Measurements from ENCODE around the gene IQCH. TPM values are rescaled to one million over a fixed set of nuclear protein-coding genes. Genes with fewer than 3 reads are reported as not detected.
A peak's percentile ranks its signal among the peaks of the same experiment; 100 is the strongest.

Gene IQCH
- total RNA-seq, 1 experiment from 2014 or later, result 1.9 TPM

DNA sequence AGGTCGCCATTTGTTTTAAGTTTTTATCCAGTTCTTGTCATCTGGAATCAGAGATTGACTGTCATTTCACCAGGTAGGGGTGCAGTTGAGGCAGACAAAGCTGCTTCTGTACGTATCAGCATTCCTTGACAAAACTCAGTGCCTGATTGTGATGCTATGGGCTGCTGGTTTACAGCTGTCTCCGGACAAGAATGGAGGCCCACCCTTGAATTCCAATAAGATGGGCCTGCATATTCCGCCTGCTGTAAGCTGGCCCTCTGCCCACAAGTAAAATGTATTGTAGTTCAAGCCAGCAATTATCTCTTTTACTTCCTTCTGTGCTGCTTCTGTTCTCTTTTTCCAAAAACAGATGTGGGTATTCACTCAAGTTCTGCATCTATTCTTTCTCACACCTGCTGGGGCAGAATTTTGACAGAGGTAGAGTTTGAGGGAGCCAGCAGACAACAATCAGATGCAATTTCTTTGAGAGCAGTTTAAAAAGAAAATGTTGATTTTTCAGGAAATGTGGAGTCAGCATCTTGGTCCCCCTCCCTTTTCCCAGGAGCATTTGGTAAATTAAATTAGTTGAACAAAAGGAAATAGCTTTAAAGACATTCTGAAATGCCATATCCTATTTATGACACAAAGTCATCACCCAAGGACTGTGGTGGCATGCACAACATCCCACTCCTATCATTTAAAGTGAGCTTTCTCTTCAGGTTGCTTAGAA, 53.5 kb downstream of the IQCH start:
- Mint-ChIP-seq H3K9me3 (no peaks in the 10 kb centered on the region), H3K27me3 (ENCODE audit: low read depth) (no peaks in the 10 kb centered on the region), H3K27ac (no peak overlapping the region), H3K36me3 (no peaks in the 10 kb centered on the region), H3K4me1 (peaks cover 7% of the 10 kb centered on the region), H3K4me3 (no peak overlapping the region)
- ChIA-PET CTCF (interaction anchor here (0.7 to 2.2 kb wide), 5 partner anchors 68 to 402 kb away, joined by 3 to 6 read pairs (median 3); no protein-coding TSS in a partner anchor), POLR2A (no interaction called here)
- peak; percentile 46; the same call in 1 of the 2 replicates for ATAC-seq
- DNase-seq (ENCODE audit: low spot score), result no peak
- TF ChIP-seq, protein P1, sequence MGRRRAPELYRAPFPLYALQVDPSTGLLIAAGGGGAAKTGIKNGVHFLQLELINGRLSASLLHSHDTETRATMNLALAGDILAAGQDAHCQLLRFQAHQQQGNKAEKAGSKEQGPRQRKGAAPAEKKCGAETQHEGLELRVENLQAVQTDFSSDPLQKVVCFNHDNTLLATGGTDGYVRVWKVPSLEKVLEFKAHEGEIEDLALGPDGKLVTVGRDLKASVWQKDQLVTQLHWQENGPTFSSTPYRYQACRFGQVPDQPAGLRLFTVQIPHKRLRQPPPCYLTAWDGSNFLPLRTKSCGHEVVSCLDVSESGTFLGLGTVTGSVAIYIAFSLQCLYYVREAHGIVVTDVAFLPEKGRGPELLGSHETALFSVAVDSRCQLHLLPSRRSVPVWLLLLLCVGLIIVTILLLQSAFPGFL (CRISPR knock-in tag; IDR thresholded peaks at IDR 0.05; ENCODE audit: borderline replicate concordance), result no peak
- TF ChIP-seq MXD4 (CRISPR knock-in tag; IDR thresholded peaks at IDR 0.05; ENCODE audit: borderline replicate concordance) (no peak), RORB (CRISPR knock-in tag; IDR thresholded peaks at IDR 0.05) (no peak), ZNF317 (CRISPR knock-in tag; IDR thresholded peaks at IDR 0.05; ENCODE audit: borderline replicate concordance, low read depth) (no peak), CREM (CRISPR knock-in tag; IDR thresholded peaks at IDR 0.05) (no peak), JUN (CRISPR knock-in tag; IDR thresholded peaks at IDR 0.05) (no peak), FOXK1 (CRISPR knock-in tag; IDR thresholded peaks at IDR 0.05) (no peak), JAZF1 (CRISPR knock-in tag; IDR thresholded peaks at IDR 0.05) (no peak)
- TF ChIP-seq, protein P2, sequence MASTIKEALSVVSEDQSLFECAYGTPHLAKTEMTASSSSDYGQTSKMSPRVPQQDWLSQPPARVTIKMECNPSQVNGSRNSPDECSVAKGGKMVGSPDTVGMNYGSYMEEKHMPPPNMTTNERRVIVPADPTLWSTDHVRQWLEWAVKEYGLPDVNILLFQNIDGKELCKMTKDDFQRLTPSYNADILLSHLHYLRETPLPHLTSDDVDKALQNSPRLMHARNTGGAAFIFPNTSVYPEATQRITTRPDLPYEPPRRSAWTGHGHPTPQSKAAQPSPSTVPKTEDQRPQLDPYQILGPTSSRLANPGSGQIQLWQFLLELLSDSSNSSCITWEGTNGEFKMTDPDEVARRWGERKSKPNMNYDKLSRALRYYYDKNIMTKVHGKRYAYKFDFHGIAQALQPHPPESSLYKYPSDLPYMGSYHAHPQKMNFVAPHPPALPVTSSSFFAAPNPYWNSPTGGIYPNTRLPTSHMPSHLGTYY (CRISPR knock-in tag; IDR thresholded peaks at IDR 0.05), result no peak
- TF ChIP-seq, protein P3, sequence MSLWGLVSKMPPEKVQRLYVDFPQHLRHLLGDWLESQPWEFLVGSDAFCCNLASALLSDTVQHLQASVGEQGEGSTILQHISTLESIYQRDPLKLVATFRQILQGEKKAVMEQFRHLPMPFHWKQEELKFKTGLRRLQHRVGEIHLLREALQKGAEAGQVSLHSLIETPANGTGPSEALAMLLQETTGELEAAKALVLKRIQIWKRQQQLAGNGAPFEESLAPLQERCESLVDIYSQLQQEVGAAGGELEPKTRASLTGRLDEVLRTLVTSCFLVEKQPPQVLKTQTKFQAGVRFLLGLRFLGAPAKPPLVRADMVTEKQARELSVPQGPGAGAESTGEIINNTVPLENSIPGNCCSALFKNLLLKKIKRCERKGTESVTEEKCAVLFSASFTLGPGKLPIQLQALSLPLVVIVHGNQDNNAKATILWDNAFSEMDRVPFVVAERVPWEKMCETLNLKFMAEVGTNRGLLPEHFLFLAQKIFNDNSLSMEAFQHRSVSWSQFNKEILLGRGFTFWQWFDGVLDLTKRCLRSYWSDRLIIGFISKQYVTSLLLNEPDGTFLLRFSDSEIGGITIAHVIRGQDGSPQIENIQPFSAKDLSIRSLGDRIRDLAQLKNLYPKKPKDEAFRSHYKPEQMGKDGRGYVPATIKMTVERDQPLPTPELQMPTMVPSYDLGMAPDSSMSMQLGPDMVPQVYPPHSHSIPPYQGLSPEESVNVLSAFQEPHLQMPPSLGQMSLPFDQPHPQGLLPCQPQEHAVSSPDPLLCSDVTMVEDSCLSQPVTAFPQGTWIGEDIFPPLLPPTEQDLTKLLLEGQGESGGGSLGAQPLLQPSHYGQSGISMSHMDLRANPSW (CRISPR knock-in tag; conservative IDR thresholded peaks at IDR 0.05; ENCODE audit: low read depth), result no peak
- TF ChIP-seq, protein P4, sequence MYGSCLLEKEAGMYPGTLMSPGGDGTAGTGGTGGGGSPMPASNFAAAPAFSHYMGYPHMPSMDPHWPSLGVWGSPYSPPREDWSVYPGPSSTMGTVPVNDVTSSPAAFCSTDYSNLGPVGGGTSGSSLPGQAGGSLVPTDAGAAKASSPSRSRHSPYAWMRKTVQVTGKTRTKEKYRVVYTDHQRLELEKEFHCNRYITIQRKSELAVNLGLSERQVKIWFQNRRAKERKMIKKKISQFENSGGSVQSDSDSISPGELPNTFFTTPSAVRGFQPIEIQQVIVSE (CRISPR knock-in tag; IDR thresholded peaks at IDR 0.05; ENCODE audit: borderline replicate concordance), result no peak
- TF ChIP-seq, protein P5, sequence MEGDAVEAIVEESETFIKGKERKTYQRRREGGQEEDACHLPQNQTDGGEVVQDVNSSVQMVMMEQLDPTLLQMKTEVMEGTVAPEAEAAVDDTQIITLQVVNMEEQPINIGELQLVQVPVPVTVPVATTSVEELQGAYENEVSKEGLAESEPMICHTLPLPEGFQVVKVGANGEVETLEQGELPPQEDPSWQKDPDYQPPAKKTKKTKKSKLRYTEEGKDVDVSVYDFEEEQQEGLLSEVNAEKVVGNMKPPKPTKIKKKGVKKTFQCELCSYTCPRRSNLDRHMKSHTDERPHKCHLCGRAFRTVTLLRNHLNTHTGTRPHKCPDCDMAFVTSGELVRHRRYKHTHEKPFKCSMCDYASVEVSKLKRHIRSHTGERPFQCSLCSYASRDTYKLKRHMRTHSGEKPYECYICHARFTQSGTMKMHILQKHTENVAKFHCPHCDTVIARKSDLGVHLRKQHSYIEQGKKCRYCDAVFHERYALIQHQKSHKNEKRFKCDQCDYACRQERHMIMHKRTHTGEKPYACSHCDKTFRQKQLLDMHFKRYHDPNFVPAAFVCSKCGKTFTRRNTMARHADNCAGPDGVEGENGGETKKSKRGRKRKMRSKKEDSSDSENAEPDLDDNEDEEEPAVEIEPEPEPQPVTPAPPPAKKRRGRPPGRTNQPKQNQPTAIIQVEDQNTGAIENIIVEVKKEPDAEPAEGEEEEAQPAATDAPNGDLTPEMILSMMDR (IDR thresholded peaks at IDR 0.05), result no peak
- TF ChIP-seq, protein P6, sequence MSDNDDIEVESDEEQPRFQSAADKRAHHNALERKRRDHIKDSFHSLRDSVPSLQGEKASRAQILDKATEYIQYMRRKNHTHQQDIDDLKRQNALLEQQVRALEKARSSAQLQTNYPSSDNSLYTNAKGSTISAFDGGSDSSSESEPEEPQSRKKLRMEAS (CRISPR knock-in tag; IDR thresholded peaks at IDR 0.05), result no peak

DNA sequence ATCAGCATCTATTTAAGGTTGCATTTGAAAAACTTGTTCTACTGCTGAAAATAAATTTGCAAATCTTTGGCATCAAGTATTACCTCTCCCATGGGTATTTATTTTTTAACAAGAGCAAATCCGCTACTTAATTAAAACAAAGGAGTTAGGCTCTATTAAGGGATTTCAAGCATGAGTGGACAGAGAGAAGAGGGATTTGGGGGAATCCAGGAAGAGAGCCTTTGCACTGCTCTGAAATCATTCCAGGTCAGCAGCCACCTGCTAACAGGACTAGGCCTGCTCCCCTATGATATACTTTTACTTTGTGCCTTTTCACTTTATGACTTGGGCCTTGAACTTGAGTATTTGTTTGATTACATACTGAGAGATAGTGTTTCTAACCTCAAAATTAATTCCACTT, 57.1 kb downstream of the IQCH start:
- CTCF ChIA-PET, result no interaction called here
- POLR2A ChIA-PET, result no interaction called here
- H3K9me3 Mint-ChIP-seq, result no peaks in the 10 kb centered on the region
- H3K27me3 Mint-ChIP-seq (ENCODE audit: low read depth), result no peaks in the 10 kb centered on the region
- H3K36me3 Mint-ChIP-seq, result no peaks in the 10 kb centered on the region
- no peak overlapping the region for H3K4me3 Mint-ChIP-seq
- H3K4me1 Mint-ChIP-seq, result peaks cover 7% of the 10 kb centered on the region
- ATAC-seq, result no peak
- no peak overlapping the region for H3K27ac Mint-ChIP-seq
- no peak for DNase-seq (ENCODE audit: low spot score)
- TF ChIP-seq FOXP1 (CRISPR knock-in tag; IDR thresholded peaks at IDR 0.05; ENCODE audit: borderline replicate concordance) (no peak), HMGA2 (CRISPR knock-in tag; IDR thresholded peaks at IDR 0.05) (no peak), GRHL2 (CRISPR knock-in tag; IDR thresholded peaks at IDR 0.05; ENCODE audit: insufficient replicate concordance, severe bottlenecking) (no peak), TCF7 (CRISPR knock-in tag; IDR thresholded peaks at IDR 0.05; ENCODE audit: low read depth) (no peak), FOXP4 (CRISPR knock-in tag; IDR thresholded peaks at IDR 0.05) (no peak), NFE2L1 (CRISPR knock-in tag; IDR thresholded peaks at IDR 0.05) (no peak), CREM (CRISPR knock-in tag; IDR thresholded peaks at IDR 0.05) (no peak), CBFB (CRISPR knock-in tag; IDR thresholded peaks at IDR 0.05; ENCODE audit: low read depth) (no peak), NR1H2 (CRISPR knock-in tag; IDR thresholded peaks at IDR 0.05) (no peak)
- TF ChIP-seq, protein P7, sequence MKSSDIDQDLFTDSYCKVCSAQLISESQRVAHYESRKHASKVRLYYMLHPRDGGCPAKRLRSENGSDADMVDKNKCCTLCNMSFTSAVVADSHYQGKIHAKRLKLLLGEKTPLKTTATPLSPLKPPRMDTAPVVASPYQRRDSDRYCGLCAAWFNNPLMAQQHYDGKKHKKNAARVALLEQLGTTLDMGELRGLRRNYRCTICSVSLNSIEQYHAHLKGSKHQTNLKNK (CRISPR knock-in tag; IDR thresholded peaks at IDR 0.05), result no peak
- TF ChIP-seq, protein P8, sequence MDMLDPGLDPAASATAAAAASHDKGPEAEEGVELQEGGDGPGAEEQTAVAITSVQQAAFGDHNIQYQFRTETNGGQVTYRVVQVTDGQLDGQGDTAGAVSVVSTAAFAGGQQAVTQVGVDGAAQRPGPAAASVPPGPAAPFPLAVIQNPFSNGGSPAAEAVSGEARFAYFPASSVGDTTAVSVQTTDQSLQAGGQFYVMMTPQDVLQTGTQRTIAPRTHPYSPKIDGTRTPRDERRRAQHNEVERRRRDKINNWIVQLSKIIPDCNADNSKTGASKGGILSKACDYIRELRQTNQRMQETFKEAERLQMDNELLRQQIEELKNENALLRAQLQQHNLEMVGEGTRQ (CRISPR knock-in tag; IDR thresholded peaks at IDR 0.05), result no peak
